ENCODE data around the gene SLC25A52.

SLC25A52 gene

GRCh38 chr18:31741097-31741735 lies 19.5 kb downstream of the SLC25A52 start:
- Histone ChIP-seq H3K27me3 (ENCODE audit: insufficient read depth, low read length, poor library complexity, severe bottlenecking) (no peaks in the 10 kb centered on the region), H3K79me2 (ENCODE audit: insufficient read depth, low read length) (no peaks in the 10 kb centered on the region), H4K20me1 (ENCODE audit: insufficient read depth, low read length, poor library complexity, severe bottlenecking) (no peaks in the 10 kb centered on the region), H2AFZ (ENCODE audit: low read length) (no peak overlapping the region), H3K36me3 (ENCODE audit: insufficient read depth, low read length) (no peaks in the 10 kb centered on the region), H3K4me3 (ENCODE audit: low read length, poor library complexity, severe bottlenecking) (no peak overlapping the region), H3F3A (ENCODE audit: low read depth) (no peaks in the 10 kb centered on the region), H3K9me3 (ENCODE audit: insufficient read depth, low read depth, low read length) (no peaks in the 10 kb centered on the region), H3K4me2 (ENCODE audit: low read depth, low read length, poor library complexity, severe bottlenecking) (no peak overlapping the region), H3K9me2 (replicated peaks; ENCODE audit: low read depth, low read length) (no peaks in the 10 kb centered on the region), H3K9ac (ENCODE audit: low read depth, low read length, poor library complexity, severe bottlenecking) (no peak overlapping the region), H3K4me1 (ENCODE audit: insufficient read depth, low read length, poor library complexity, severe bottlenecking) (no peaks in the 10 kb centered on the region)
- TF ChIP-seq, protein P1, sequence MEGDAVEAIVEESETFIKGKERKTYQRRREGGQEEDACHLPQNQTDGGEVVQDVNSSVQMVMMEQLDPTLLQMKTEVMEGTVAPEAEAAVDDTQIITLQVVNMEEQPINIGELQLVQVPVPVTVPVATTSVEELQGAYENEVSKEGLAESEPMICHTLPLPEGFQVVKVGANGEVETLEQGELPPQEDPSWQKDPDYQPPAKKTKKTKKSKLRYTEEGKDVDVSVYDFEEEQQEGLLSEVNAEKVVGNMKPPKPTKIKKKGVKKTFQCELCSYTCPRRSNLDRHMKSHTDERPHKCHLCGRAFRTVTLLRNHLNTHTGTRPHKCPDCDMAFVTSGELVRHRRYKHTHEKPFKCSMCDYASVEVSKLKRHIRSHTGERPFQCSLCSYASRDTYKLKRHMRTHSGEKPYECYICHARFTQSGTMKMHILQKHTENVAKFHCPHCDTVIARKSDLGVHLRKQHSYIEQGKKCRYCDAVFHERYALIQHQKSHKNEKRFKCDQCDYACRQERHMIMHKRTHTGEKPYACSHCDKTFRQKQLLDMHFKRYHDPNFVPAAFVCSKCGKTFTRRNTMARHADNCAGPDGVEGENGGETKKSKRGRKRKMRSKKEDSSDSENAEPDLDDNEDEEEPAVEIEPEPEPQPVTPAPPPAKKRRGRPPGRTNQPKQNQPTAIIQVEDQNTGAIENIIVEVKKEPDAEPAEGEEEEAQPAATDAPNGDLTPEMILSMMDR (conservative IDR thresholded peaks at IDR 0.05; ENCODE audit: low read length), result peak; percentile 95
- TF ChIP-seq EZH2phosphoT487 (IDR thresholded peaks at IDR 0.05; ENCODE audit: borderline replicate concordance), result no peak

DNA sequence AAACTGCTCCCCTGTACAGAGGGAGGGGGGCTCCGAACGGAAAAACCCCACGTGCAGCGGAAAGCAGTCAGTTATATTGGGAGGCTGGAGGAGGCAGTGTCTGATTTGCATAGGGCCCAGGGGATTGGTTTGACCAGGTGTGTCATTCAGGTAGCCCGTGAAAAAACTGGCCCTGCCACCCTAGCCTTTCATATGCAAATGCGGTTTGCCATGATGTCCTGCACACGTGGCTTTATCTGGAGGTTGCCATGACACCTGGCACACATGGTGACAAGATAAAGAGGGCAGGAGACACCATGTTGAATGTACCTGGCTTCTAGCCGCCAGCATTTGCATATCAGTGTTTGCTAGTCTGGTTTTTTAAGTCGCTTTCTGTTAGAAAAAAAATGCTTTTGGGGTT lies 20.5 kb downstream of the SLC25A52 start:
- Histone ChIP-seq H3K36me3 (ENCODE audit: insufficient read depth, low read length) (no peaks in the 10 kb centered on the region), H3F3A (ENCODE audit: low read depth) (no peaks in the 10 kb centered on the region), H3K9me3 (ENCODE audit: insufficient read depth, low read depth, low read length) (no peaks in the 10 kb centered on the region), H3K9me2 (replicated peaks; ENCODE audit: low read depth, low read length) (no peaks in the 10 kb centered on the region), H3K4me3 (ENCODE audit: low read length, poor library complexity, severe bottlenecking) (no peak overlapping the region), H3K4me2 (ENCODE audit: low read depth, low read length, poor library complexity, severe bottlenecking) (no peak overlapping the region), H3K4me1 (ENCODE audit: insufficient read depth, low read length, poor library complexity, severe bottlenecking) (no peaks in the 10 kb centered on the region), H2AFZ (ENCODE audit: low read length) (no peak overlapping the region; the same call in 1 of the 2 replicates), H3K9ac (ENCODE audit: low read depth, low read length, poor library complexity, severe bottlenecking) (no peak overlapping the region), H4K20me1 (ENCODE audit: insufficient read depth, low read length, poor library complexity, severe bottlenecking) (no peaks in the 10 kb centered on the region), H3K79me2 (ENCODE audit: insufficient read depth, low read length) (no peaks in the 10 kb centered on the region), H3K27me3 (ENCODE audit: insufficient read depth, low read length, poor library complexity, severe bottlenecking) (no peaks in the 10 kb centered on the region)
- TF ChIP-seq, protein P1 (conservative IDR thresholded peaks at IDR 0.05; ENCODE audit: low read length), result no peak
- no peak for TF ChIP-seq EZH2phosphoT487 (IDR thresholded peaks at IDR 0.05; ENCODE audit: borderline replicate concordance)

GRCh38 chr18:31739651-31740050 lies 21.0 kb downstream of the SLC25A52 start:
- no peak overlapping the region for H3K9ac ChIP-seq (ENCODE audit: low read depth, low read length, poor library complexity, severe bottlenecking)
- no peak overlapping the region for H3K4me2 ChIP-seq (ENCODE audit: low read depth, low read length, poor library complexity, severe bottlenecking)
- no peaks in the 10 kb centered on the region for H3K4me1 ChIP-seq (ENCODE audit: insufficient read depth, low read length, poor library complexity, severe bottlenecking)
- no peaks in the 10 kb centered on the region for H3K79me2 ChIP-seq (ENCODE audit: insufficient read depth, low read length)
- H3K4me3 ChIP-seq (ENCODE audit: low read length, poor library complexity, severe bottlenecking), result no peak overlapping the region
- H3F3A ChIP-seq (ENCODE audit: low read depth), result no peaks in the 10 kb centered on the region
- H3K9me2 ChIP-seq (replicated peaks; ENCODE audit: low read depth, low read length), result no peaks in the 10 kb centered on the region
- H4K20me1 ChIP-seq (ENCODE audit: insufficient read depth, low read length, poor library complexity, severe bottlenecking), result no peaks in the 10 kb centered on the region
- H3K27me3 ChIP-seq (ENCODE audit: insufficient read depth, low read length, poor library complexity, severe bottlenecking), result no peaks in the 10 kb centered on the region
- H3K36me3 ChIP-seq (ENCODE audit: insufficient read depth, low read length), result no peaks in the 10 kb centered on the region
- TF ChIP-seq, protein P1 (conservative IDR thresholded peaks at IDR 0.05; ENCODE audit: low read length), result no peak; the same call in 1 of the 2 replicates
- no peak for TF ChIP-seq EZH2phosphoT487 (IDR thresholded peaks at IDR 0.05; ENCODE audit: borderline replicate concordance)
- H3K9me3 ChIP-seq (ENCODE audit: insufficient read depth, low read depth, low read length), result no peaks in the 10 kb centered on the region
- no peak overlapping the region for H2AFZ ChIP-seq (ENCODE audit: low read length)
